Smooth muscle cell (in vitro differentiated cells): ENCODE results near the gene SEMA7A. TPM values are rescaled to one million over a fixed set of nuclear protein-coding genes. Genes with fewer than 3 reads are reported as not detected.

Experiments
- DNase-seq: peaks from one replicate; lab custom pipeline; 2025; ENCODE audit not compliant: unreplicated experiment; lab: John Stamatoyannopoulos, UW
- H2AFZ ChIP-seq: fragments of 200-600 bp; sonication (generic); 2 replicates; pipeline ENCODE4 v1.6.0; 2016; ENCODE audit warnings: antibody characterized with exemption, low read depth, mild to moderate bottlenecking
- H3F3A ChIP-seq: fragments of 200-600 bp; sonication (generic); 2 replicates; pipeline ENCODE4 v1.6.0; 2017; ENCODE audit warnings: antibody characterized with exemption, low read depth
- H3K27ac ChIP-seq: fragments of 200-600 bp; sonication (generic); 2 replicates; pipeline ENCODE4 v1.5.1; 2016; ENCODE audit warnings: low read depth, mild to moderate bottlenecking
- H3K27me3 ChIP-seq: fragments of 200-600 bp; sonication (generic); 2 replicates; pipeline ENCODE4 v1.6.1; 2016; ENCODE audit warnings: low read depth, mild to moderate bottlenecking
- H3K36me3 ChIP-seq: fragments of 200-600 bp; sonication (generic); 2 replicates; pipeline ENCODE4 v1.5.1; 2016; ENCODE audit warnings: low read depth
- H3K4me1 ChIP-seq: fragments of 200-600 bp; sonication (generic); 2 replicates; pipeline ENCODE4 v1.5.1; 2016; ENCODE audit warnings: low read depth
- H3K4me2 ChIP-seq: fragments of 200-600 bp; sonication (generic); 2 replicates; pipeline ENCODE4 v1.6.0; 2016; ENCODE audit warnings: mild to moderate bottlenecking
- H3K4me3 ChIP-seq: fragments of 200-600 bp; sonication (generic); 2 replicates; pipeline ENCODE4 v1.5.1; 2016; ENCODE audit warnings: mild to moderate bottlenecking
- H3K79me2 ChIP-seq: fragments of 200-600 bp; sonication (generic); 2 replicates; pipeline ENCODE4 v1.6.0; 2016; ENCODE audit warnings: low read depth, mild to moderate bottlenecking
- H3K9ac ChIP-seq: fragments of 200-600 bp; sonication (generic); 2 replicates; pipeline ENCODE4 v1.6.0; 2016; ENCODE audit warnings: low read depth
- H3K9me3 ChIP-seq: fragments of 200-600 bp; sonication (generic); replicated peaks from 2 replicates; pipeline ENCODE4 v1.5.1; 2016; ENCODE audit warnings: low read depth
- H4K20me1 ChIP-seq: fragments of 200-600 bp; sonication (generic); 2 replicates; pipeline ENCODE4 v1.6.0; 2016; ENCODE audit warnings: low read depth
- WGBS: methylation state at CpG from one replicate; pipeline ENCODE4 v1.1.7; 2016; ENCODE audit warnings: low lambda C conversion rate; 5-methylcytosine and 5-hydroxymethylcytosine counted together
- polyA plus RNA-seq: library from polyadenylated mRNA; unstranded; fragments of >200 nt; fragmentation: Nextera tagmentation; extraction: Ambion mirVana; gene quantifications from 2 replicates; pipeline ENCODE4 v1.2.1, GENCODE V29; 2016
- total RNA-seq: library from RNA; depleted of rRNA; stranded (reverse); fragments of >200 nt; gene quantifications from 2 replicates; pipeline ENCODE4 v1.2.3, GENCODE V29; 2014
- TF ChIP-seq, protein P1 (sequence below): fragments of 200-600 bp; sonication (generic); IDR thresholded peaks from 2 replicates; pipeline ENCODE4 v1.5.1; 2017; ENCODE audit warnings: borderline replicate concordance, mild to moderate bottlenecking, antibody characterized with exemption; ENCODE audit not compliant: insufficient read depth, poor library complexity, severe bottlenecking

SEMA7A gene
- total and polyA plus RNA-seq, 2 experiments from 2014 or later, result 9.3 to 44.5 TPM

DNA sequence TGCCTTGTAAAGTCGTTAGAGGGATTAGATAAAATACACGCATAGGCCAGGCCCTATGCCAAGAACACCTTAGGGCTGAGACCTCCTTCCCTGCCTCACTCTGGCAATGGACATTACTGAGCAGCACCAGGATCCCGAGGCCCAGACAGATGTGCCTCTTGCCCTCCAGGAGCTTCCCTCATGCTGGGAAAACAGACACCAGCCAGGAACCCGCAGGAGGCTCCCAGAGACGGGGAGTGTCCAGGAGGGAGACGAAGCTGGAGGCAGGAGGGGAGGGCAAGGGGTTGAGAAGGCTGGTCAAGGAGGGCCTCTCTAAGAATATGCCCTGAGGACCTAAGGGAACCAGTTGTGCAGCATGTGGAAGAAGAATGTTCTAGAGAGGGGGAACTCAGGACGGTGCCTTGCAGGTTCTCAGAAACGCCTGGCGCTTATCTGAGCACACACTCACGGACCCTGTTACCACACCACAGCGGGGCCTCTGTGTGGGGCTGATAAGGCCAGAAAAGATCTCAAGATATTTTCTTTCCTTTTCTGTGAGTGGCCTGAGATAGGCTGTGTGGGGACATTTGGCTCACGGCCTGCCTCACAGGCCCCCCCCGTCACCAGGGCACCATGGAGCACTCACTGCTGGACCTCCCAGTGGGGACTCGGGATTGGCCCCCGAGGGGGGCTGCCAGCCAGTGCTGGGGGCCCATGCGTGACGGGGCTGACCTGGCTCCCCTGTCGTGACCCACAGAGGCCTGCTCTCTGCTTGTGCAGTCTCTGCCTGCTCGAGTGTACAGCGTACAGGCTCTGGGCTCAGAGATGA, 44.3 kb downstream of the SEMA7A start:
- H3K36me3 ChIP-seq, result no peaks in the 10 kb centered on the region
- TF ChIP-seq, protein P1, sequence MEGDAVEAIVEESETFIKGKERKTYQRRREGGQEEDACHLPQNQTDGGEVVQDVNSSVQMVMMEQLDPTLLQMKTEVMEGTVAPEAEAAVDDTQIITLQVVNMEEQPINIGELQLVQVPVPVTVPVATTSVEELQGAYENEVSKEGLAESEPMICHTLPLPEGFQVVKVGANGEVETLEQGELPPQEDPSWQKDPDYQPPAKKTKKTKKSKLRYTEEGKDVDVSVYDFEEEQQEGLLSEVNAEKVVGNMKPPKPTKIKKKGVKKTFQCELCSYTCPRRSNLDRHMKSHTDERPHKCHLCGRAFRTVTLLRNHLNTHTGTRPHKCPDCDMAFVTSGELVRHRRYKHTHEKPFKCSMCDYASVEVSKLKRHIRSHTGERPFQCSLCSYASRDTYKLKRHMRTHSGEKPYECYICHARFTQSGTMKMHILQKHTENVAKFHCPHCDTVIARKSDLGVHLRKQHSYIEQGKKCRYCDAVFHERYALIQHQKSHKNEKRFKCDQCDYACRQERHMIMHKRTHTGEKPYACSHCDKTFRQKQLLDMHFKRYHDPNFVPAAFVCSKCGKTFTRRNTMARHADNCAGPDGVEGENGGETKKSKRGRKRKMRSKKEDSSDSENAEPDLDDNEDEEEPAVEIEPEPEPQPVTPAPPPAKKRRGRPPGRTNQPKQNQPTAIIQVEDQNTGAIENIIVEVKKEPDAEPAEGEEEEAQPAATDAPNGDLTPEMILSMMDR, result no peak
- H3K9ac ChIP-seq, result no peak overlapping the region
- H3K79me2 ChIP-seq, result no peaks in the 10 kb centered on the region
- no peak overlapping the region for H3K4me3 ChIP-seq
- H3F3A ChIP-seq, result no peaks in the 10 kb centered on the region
- peaks cover 6% of the 10 kb centered on the region for H3K4me1 ChIP-seq
- no peak for DNase-seq
- no peaks in the 10 kb centered on the region for H4K20me1 ChIP-seq
- H3K4me2 ChIP-seq, result no peak overlapping the region
- WGBS, result 60% methylated on average over 20 of the region's 20 CpGs
- H2AFZ ChIP-seq, result no peak overlapping the region
- H3K9me3 ChIP-seq, result no peaks in the 10 kb centered on the region
- peak overlapping the region; percentile 11 for H3K27ac ChIP-seq
- no peaks in the 10 kb centered on the region for H3K27me3 ChIP-seq

DNA sequence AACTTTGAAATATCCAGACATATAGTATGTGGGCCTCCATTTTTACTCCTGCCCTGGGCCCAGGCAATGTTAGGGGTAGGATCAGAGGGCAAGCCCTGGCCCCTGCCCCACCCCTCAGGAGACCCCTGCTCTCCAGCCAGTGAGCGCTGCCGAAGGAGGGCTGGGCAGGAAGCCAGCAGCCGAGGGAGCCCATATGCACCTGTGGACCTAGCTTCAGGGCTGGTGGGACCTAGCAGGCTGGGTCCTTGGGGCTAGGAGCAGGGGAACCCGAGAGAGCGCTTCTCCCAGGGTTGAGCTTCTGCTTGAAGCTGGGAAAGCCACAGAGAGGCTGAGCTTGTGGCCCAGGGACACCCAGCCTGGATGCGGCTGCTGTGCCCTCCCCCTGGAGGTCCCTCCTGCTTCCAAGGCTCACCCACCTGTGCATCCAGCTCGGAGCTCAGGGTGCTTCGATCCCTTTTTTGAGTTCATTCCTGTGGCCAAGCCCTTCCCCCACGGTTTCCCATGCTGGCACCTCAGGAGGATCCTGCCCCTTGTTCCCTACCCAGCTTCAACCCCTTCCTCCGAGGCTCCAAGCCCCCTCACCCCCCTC, 45.3 kb downstream of the SEMA7A start:
- H3K4me2 ChIP-seq, result no peak overlapping the region
- no peak overlapping the region for H3K4me3 ChIP-seq
- no peaks in the 10 kb centered on the region for H3K27me3 ChIP-seq
- no peaks in the 10 kb centered on the region for H3K79me2 ChIP-seq
- H3K9me3 ChIP-seq, result no peaks in the 10 kb centered on the region
- peaks cover 10% of the 10 kb centered on the region for H3K4me1 ChIP-seq
- H3K27ac ChIP-seq, result no peak overlapping the region
- H2AFZ ChIP-seq, result no peak overlapping the region
- H3K36me3 ChIP-seq, result no peaks in the 10 kb centered on the region
- TF ChIP-seq, protein P1, result no peak
- no peak for DNase-seq
- no peaks in the 10 kb centered on the region for H3F3A ChIP-seq
- 91% methylated on average over 9 of the region's 10 CpGs for WGBS
- no peak overlapping the region for H3K9ac ChIP-seq
- H4K20me1 ChIP-seq, result no peaks in the 10 kb centered on the region

DNA sequence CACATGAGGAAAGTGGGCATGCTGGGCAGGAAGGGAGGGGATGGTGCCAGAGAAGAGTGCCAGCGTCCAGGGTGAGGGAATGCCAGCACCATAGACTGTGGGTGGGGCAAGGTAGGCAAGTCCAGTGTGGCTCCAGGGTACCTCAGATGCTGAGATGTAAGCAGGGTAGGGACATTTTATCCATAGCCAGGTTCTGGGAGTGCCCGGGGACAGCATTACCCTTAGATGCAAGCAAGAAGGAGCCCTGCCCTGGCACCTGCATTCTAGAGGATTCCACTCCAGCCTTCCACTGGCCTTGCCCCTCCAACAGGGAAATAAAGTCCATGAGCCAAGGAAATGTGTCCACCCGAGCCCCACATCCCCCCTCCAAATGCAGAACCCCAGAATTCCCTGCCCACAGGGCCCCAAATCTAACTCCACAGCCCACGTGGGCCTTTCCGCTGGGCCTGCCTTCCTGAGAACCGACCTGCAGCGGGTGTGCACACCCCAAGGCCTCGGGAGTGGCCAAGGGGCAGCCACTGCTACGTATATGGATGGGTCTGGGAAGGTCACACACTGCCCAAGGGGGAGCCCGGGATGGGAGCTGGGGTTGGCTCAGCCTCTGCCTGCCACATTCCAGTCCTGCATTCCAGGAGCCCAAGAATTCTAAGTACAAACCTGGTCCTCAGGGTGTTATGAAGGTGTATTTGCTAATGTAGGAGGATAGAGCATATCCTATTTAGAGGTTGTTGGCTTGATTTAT, 46.0 kb downstream of the SEMA7A start:
- H3K27me3 ChIP-seq, result no peaks in the 10 kb centered on the region
- WGBS, result 76% methylated on average over 10 of the region's 10 CpGs
- no peaks in the 10 kb centered on the region for H3F3A ChIP-seq
- H3K9me3 ChIP-seq, result no peaks in the 10 kb centered on the region
- no peaks in the 10 kb centered on the region for H3K79me2 ChIP-seq
- H3K4me2 ChIP-seq, result no peak overlapping the region
- DNase-seq, result no peak
- no peaks in the 10 kb centered on the region for H3K36me3 ChIP-seq
- H3K9ac ChIP-seq, result no peak overlapping the region
- no peaks in the 10 kb centered on the region for H4K20me1 ChIP-seq
- TF ChIP-seq, protein P1, result no peak
- no peak overlapping the region for H2AFZ ChIP-seq
- no peak overlapping the region for H3K4me3 ChIP-seq
- peaks cover 10% of the 10 kb centered on the region for H3K4me1 ChIP-seq
- no peak overlapping the region for H3K27ac ChIP-seq
